ENCODE measurements around the gene PRR19. TPM values are rescaled to one million over a fixed set of nuclear protein-coding genes. Genes with fewer than 3 reads are reported as not detected.

PRR19 gene
- polyA plus RNA-seq, 1 donor from 2014 or later: 2.4 TPM

DNA sequence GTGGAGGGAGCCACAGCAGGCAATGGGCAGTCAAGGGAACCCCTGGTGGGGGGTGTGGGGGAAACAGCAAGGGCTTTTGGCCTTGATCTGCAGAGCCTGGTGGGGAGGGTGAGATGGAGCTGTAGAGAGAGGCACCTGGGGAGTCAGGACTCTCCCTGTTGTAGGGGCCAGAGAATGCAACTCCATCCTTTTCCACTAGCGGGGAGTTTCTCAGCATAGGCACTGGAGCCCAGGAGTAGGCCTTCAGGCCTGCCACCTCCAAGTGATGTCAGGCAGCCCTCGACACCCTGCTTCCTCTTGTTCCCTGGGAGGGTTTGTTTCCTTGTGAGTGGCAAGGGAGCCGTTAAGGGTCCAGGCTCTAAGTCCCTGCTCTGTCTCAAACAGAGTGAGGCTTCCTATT lies 48.5 kb downstream of the PRR19 start:
- Histone ChIP-seq H3K9ac (ENCODE audit: low read length) (no peak overlapping the region), H3K9me3 (ENCODE audit: low read length) (no peaks in the 10 kb centered on the region), H3F3A (ENCODE audit: insufficient read depth, low read length, poor library complexity, severe bottlenecking) (no peaks in the 10 kb centered on the region), H3K9me2 (ENCODE audit: insufficient read depth, low read length) (no peaks in the 10 kb centered on the region), H3K79me2 (replicated peaks; ENCODE audit: insufficient read depth, low read length) (no peaks in the 10 kb centered on the region), H3K27ac (ENCODE audit: low read length) (peak overlapping the region; percentile 97), H3K36me3 (ENCODE audit: insufficient read depth, low read length) (no peaks in the 10 kb centered on the region), H4K20me1 (ENCODE audit: insufficient read depth) (no peaks in the 10 kb centered on the region), H2AFZ (ENCODE audit: low read depth, low read length) (no peak overlapping the region), H3K27me3 (ENCODE audit: insufficient read depth, low read depth, low read length) (no peaks in the 10 kb centered on the region), H3K4me3 (ENCODE audit: low read length) (no peak overlapping the region), H3K4me2 (ENCODE audit: low read length) (no peak overlapping the region)
- TF ChIP-seq EP300 (conservative IDR thresholded peaks at IDR 0.05; ENCODE audit: poor library complexity, severe bottlenecking) (no peak), RAD21 (conservative IDR thresholded peaks at IDR 0.05) (no peak), MXI1 (conservative IDR thresholded peaks at IDR 0.05; ENCODE audit: poor library complexity, severe bottlenecking) (no peak), SMC3 (conservative IDR thresholded peaks at IDR 0.05; ENCODE audit: poor library complexity) (no peak), POLR2AphosphoS5 (IDR thresholded peaks at IDR 0.05) (no peak), TAF1 (IDR thresholded peaks at IDR 0.05; ENCODE audit: low read depth) (no peak), EZH2 (IDR thresholded peaks at IDR 0.05; ENCODE audit: borderline replicate concordance, insufficient read depth, low read length, poor library complexity, severe bottlenecking) (no peak)
- TF ChIP-seq, protein P1, sequence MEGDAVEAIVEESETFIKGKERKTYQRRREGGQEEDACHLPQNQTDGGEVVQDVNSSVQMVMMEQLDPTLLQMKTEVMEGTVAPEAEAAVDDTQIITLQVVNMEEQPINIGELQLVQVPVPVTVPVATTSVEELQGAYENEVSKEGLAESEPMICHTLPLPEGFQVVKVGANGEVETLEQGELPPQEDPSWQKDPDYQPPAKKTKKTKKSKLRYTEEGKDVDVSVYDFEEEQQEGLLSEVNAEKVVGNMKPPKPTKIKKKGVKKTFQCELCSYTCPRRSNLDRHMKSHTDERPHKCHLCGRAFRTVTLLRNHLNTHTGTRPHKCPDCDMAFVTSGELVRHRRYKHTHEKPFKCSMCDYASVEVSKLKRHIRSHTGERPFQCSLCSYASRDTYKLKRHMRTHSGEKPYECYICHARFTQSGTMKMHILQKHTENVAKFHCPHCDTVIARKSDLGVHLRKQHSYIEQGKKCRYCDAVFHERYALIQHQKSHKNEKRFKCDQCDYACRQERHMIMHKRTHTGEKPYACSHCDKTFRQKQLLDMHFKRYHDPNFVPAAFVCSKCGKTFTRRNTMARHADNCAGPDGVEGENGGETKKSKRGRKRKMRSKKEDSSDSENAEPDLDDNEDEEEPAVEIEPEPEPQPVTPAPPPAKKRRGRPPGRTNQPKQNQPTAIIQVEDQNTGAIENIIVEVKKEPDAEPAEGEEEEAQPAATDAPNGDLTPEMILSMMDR (IDR thresholded peaks at IDR 0.05; ENCODE audit: poor library complexity, severe bottlenecking): no peak
- TF ChIP-seq, protein P2, sequence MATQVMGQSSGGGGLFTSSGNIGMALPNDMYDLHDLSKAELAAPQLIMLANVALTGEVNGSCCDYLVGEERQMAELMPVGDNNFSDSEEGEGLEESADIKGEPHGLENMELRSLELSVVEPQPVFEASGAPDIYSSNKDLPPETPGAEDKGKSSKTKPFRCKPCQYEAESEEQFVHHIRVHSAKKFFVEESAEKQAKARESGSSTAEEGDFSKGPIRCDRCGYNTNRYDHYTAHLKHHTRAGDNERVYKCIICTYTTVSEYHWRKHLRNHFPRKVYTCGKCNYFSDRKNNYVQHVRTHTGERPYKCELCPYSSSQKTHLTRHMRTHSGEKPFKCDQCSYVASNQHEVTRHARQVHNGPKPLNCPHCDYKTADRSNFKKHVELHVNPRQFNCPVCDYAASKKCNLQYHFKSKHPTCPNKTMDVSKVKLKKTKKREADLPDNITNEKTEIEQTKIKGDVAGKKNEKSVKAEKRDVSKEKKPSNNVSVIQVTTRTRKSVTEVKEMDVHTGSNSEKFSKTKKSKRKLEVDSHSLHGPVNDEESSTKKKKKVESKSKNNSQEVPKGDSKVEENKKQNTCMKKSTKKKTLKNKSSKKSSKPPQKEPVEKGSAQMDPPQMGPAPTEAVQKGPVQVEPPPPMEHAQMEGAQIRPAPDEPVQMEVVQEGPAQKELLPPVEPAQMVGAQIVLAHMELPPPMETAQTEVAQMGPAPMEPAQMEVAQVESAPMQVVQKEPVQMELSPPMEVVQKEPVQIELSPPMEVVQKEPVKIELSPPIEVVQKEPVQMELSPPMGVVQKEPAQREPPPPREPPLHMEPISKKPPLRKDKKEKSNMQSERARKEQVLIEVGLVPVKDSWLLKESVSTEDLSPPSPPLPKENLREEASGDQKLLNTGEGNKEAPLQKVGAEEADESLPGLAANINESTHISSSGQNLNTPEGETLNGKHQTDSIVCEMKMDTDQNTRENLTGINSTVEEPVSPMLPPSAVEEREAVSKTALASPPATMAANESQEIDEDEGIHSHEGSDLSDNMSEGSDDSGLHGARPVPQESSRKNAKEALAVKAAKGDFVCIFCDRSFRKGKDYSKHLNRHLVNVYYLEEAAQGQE (IDR thresholded peaks at IDR 0.05; ENCODE audit: borderline replicate concordance): no peak

GRCh38 chr19:42351079-42351735 lies 49.3 kb downstream of the PRR19 start:
- H3K27ac ChIP-seq (ENCODE audit: low read length): peak overlapping the region; percentile 97
- H2AFZ ChIP-seq (ENCODE audit: low read depth, low read length): no peak overlapping the region
- H3K27me3 ChIP-seq (ENCODE audit: insufficient read depth, low read depth, low read length): no peaks in the 10 kb centered on the region
- no peak overlapping the region for H3K4me2 ChIP-seq (ENCODE audit: low read length)
- H4K20me1 ChIP-seq (ENCODE audit: insufficient read depth): no peaks in the 10 kb centered on the region
- peak overlapping the region; percentile 76 for H3K9ac ChIP-seq (ENCODE audit: low read length)
- no peaks in the 10 kb centered on the region for H3F3A ChIP-seq (ENCODE audit: insufficient read depth, low read length, poor library complexity, severe bottlenecking)
- peak overlapping the region; percentile 59 for H3K4me3 ChIP-seq (ENCODE audit: low read length)
- TF ChIP-seq, protein P2 (IDR thresholded peaks at IDR 0.05; ENCODE audit: borderline replicate concordance): no peak
- TF ChIP-seq TAF1 (IDR thresholded peaks at IDR 0.05; ENCODE audit: low read depth) (no peak), EP300 (conservative IDR thresholded peaks at IDR 0.05; ENCODE audit: poor library complexity, severe bottlenecking) (no peak), POLR2AphosphoS5 (IDR thresholded peaks at IDR 0.05) (no peak), SMC3 (conservative IDR thresholded peaks at IDR 0.05; ENCODE audit: poor library complexity) (no peak), MXI1 (conservative IDR thresholded peaks at IDR 0.05; ENCODE audit: poor library complexity, severe bottlenecking) (no peak), EZH2 (IDR thresholded peaks at IDR 0.05; ENCODE audit: borderline replicate concordance, insufficient read depth, low read length, poor library complexity, severe bottlenecking) (no peak), RAD21 (conservative IDR thresholded peaks at IDR 0.05) (no peak)
- TF ChIP-seq, protein P1 (IDR thresholded peaks at IDR 0.05; ENCODE audit: poor library complexity, severe bottlenecking): no peak
- no peaks in the 10 kb centered on the region for H3K9me3 ChIP-seq (ENCODE audit: low read length)
- no peaks in the 10 kb centered on the region for H3K36me3 ChIP-seq (ENCODE audit: insufficient read depth, low read length)
- no peaks in the 10 kb centered on the region for H3K9me2 ChIP-seq (ENCODE audit: insufficient read depth, low read length)
- no peaks in the 10 kb centered on the region for H3K79me2 ChIP-seq (replicated peaks; ENCODE audit: insufficient read depth, low read length)

Data from neural cell (in vitro differentiated cells).